ENCODE data around the gene MXD3. TPM values are rescaled to one million over a fixed set of nuclear protein-coding genes. Genes with fewer than 3 reads are reported as not detected.
A peak's percentile ranks its signal among the peaks of the same experiment; 100 is the strongest.
"Not testable (repeated sequence)": the region's sequence is repeated elsewhere in the genome, so short reads cannot be mapped to it uniquely, and the experiment has no call there.

The MXD3 gene
- total RNA-seq, 1 experiment from 2014 or later: 26.4 TPM

DNA sequence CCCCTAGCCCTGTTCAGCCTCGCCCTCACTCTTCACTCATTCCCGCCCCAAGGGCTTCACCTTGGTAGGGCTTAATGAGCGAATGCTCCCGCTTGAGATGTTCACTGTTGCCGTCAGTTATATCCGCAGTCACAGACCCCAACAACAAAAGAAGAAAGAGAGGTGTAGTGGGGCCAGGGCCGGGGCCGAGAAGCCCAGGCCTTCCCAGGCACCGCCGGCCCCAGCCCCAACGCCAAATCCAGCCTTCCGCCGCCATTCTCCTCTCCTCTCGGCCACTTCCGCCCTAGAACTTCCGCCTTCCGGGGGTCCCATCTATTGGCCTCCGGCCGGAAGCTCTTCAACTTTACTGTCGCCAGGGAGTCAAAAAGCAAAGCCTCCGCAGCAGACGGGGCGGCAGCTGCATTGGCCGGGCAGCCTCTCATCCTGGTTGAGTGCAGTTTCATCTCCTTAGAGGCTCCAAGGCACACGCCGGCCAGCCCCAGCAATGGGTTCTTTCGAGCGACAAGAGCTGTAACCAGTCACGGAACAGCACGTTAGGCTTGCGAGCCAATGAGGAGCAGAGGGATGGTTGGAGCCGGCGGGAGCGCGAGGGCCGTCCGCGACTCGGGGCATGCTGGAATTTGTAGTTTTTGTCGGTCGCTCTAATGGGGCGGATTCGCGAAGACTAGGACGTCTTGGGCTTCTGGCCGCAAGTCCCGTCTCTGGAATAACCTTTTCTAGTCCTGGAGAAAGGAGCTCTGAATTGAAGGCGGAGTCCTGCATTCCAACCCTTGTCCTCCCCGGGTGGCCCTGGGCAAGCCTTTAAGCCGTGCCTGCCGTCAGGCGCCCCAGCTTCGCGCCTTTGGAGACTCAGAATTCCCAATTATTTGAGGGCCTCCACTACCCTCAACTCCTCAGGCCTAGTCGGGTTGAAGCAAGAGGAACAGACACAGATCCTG lies 40.0 kb upstream of the MXD3 start, which contains the start of gene LMAN2:
Gene LMAN2, minus strand, starts transcription at position 277 of the 938 bp plus-strand sequence. Its CDS starts 21 bp downstream, at position 256.
- peaks cover 7% of the 10 kb centered on the region for H3K36me3 ChIP-seq (replicated peaks; ENCODE audit: control insufficient read depth, insufficient read depth, low read length)
- H3K4me3 ChIP-seq (ENCODE audit: insufficient read depth, low read depth, low read length): peak within 1 kb of the TSS; percentile 75
- peak; percentile 98 for DNase-seq
- H3K27me3 ChIP-seq (ENCODE audit: control insufficient read depth, insufficient read depth, low read length): no peaks in the 10 kb centered on the region

DNA sequence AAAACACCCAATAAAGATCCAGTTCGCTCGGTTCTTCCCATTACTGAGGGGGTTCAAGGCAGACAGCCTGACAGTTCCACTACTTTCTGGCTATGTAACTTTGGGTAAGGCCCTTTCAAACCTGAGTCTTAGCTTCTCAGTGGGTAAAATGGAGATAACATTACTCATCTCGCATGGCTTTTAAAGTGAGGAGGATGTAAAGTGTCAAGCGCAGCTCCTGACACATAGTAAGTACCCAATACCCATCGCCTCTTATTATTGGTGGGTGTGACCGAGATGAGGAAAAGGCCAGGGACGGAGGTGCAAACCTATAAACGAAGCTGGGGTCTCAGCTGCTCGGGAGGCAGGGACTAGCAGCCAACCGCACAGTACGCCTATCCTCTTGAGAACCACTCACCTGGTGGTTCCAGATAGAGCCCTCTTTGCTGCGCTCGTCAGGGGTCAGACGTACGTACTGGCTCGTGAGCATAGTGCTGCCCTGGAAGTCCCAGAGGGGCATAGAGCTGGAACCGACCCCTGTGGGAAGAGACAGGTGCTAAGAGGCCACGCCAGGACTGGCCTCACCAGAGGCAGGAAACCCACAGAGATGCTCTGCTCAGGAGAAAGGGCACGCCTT lies 39.2 kb upstream of the MXD3 start:
- DNase-seq: no peak
- peaks cover 7% of the 10 kb centered on the region for H3K36me3 ChIP-seq (replicated peaks; ENCODE audit: control insufficient read depth, insufficient read depth, low read length)
- H3K27me3 ChIP-seq (ENCODE audit: control insufficient read depth, insufficient read depth, low read length): no peaks in the 10 kb centered on the region
- H3K4me3 ChIP-seq (ENCODE audit: insufficient read depth, low read depth, low read length): peak overlapping the region; percentile 75

GRCh38 chr5:177349762-177350161 lies 38.1 kb upstream of the MXD3 start:
- Histone ChIP-seq H3K4me3 (ENCODE audit: insufficient read depth, low read depth, low read length) (no peak overlapping the region), H3K36me3 (replicated peaks; ENCODE audit: control insufficient read depth, insufficient read depth, low read length) (peaks cover 7% of the 10 kb centered on the region), H3K27me3 (ENCODE audit: control insufficient read depth, insufficient read depth, low read length) (no peaks in the 10 kb centered on the region)
- DNase-seq: no peak

DNA sequence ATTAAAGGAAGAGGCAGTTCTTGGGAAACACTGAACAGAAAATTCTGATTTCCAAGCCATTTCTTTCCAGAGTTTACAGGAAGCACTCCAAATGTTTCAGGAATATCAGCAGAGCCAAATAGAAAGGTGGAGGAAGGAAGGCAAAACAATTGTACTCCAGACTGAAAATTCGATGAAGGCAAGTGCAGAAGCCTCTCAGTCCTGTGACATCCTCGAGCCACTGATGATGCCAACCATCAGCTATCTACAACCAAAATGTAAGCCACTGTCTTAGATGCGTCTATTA lies 37.6 kb upstream of the MXD3 start:
- no peak for DNase-seq
- H3K36me3 ChIP-seq (replicated peaks; ENCODE audit: control insufficient read depth, insufficient read depth, low read length): peaks cover 7% of the 10 kb centered on the region
- no peak overlapping the region for H3K4me3 ChIP-seq (ENCODE audit: insufficient read depth, low read depth, low read length)
- H3K27me3 ChIP-seq (ENCODE audit: control insufficient read depth, insufficient read depth, low read length): no peaks in the 10 kb centered on the region

GRCh38 chr5:177347699-177348098 lies 36.0 kb upstream of the MXD3 start:
- Histone ChIP-seq H3K4me3 (ENCODE audit: insufficient read depth, low read depth, low read length) (no peak overlapping the region), H3K36me3 (replicated peaks; ENCODE audit: control insufficient read depth, insufficient read depth, low read length) (peaks cover 7% of the 10 kb centered on the region), H3K27me3 (ENCODE audit: control insufficient read depth, insufficient read depth, low read length) (no peaks in the 10 kb centered on the region)
- DNase-seq: no peak

DNA sequence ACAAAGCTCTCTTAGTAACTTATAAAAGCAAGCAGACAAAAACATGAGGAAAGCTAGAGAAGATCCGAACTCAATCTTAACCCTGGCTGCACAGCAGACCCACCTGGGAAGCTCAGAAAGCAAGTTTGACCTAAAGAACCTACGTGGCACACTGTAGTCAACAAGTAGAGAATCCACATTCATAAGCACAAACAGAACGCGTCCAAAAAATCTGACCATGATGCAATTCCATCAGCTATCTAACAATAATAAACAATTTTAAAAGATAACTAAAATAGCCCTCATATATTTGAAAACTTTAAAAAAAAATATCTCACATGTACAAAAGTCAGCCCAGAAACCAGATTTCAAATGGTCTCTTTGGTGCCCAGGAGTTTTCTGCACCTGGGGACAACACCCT lies 35.1 kb upstream of the MXD3 start:
- Histone ChIP-seq H3K27me3 (ENCODE audit: control insufficient read depth, insufficient read depth, low read length) (no peaks in the 10 kb centered on the region), H3K4me3 (ENCODE audit: insufficient read depth, low read depth, low read length) (no peak overlapping the region), H3K36me3 (replicated peaks; ENCODE audit: control insufficient read depth, insufficient read depth, low read length) (peaks cover 7% of the 10 kb centered on the region)
- no peak for DNase-seq

GRCh38 chr5:177344891-177345290 lies 33.2 kb upstream of the MXD3 start:
- Histone ChIP-seq H3K27me3 (ENCODE audit: control insufficient read depth, insufficient read depth, low read length) (no peaks in the 10 kb centered on the region), H3K36me3 (replicated peaks; ENCODE audit: control insufficient read depth, insufficient read depth, low read length) (peaks cover 6% of the 10 kb centered on the region), H3K4me3 (ENCODE audit: insufficient read depth, low read depth, low read length) (no peak overlapping the region)
- no peak for DNase-seq

DNA sequence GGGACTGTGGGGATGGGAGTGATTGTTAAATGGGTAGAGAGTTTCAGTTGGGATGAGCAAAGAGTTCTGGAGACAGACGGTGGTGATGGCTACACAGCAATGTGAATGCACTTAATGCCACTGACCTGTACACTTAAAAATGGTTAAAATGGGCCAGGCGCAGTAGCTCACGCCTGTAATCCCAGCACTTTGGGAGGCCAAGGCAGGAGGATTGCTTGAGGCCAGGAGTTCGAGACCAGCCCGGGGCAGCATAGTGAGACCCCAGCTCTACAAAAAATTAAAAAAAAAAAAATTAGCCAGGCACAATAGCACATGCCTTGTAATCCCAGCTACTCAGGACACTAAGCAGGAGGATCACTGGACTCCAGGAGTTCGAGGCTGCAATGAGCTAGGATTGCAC lies 32.1 kb upstream of the MXD3 start:
- H3K27me3 ChIP-seq (ENCODE audit: control insufficient read depth, insufficient read depth, low read length): no peaks in the 10 kb centered on the region
- no peak for DNase-seq
- no peak overlapping the region for H3K4me3 ChIP-seq (ENCODE audit: insufficient read depth, low read depth, low read length)
- 0 out of 2 replicates have a peak, but pooled peaks cover 1% of the 10 kb centered on the region for H3K36me3 ChIP-seq (replicated peaks; ENCODE audit: control insufficient read depth, insufficient read depth, low read length)

DNA sequence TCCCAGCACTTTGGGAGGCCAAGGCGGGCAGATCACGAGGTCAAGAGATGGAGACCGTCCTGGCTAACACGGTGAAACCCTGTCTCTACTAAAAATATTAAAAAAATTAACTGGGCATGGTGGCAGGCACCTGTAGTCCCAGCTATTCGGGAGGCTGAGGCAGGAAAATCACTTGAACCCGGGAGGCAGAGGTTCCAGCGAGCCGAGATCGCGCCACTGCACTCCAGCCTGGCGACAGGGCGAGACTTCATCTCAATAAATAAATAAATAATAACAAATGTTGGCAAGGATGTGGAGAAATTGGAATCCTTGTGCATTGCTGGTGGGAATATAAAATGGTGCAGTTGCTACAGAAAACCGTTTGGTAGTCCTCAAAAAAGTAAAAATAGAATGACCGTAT lies 31.3 kb upstream of the MXD3 start:
- not testable (repeated sequence) for H3K4me3 ChIP-seq (ENCODE audit: insufficient read depth, low read depth, low read length); H3K36me3 ChIP-seq (replicated peaks; ENCODE audit: control insufficient read depth, insufficient read depth, low read length); DNase-seq; H3K27me3 ChIP-seq (ENCODE audit: control insufficient read depth, insufficient read depth, low read length)

GRCh38 chr5:177339107-177339638 lies 27.5 kb upstream of the MXD3 start:
- Histone ChIP-seq H3K4me3 (ENCODE audit: insufficient read depth, low read depth, low read length) (no peak overlapping the region), H3K36me3 (replicated peaks; ENCODE audit: control insufficient read depth, insufficient read depth, low read length) (peaks cover 15% of the 10 kb centered on the region), H3K27me3 (ENCODE audit: control insufficient read depth, insufficient read depth, low read length) (no peaks in the 10 kb centered on the region)
- DNase-seq: peak; percentile 19

DNA sequence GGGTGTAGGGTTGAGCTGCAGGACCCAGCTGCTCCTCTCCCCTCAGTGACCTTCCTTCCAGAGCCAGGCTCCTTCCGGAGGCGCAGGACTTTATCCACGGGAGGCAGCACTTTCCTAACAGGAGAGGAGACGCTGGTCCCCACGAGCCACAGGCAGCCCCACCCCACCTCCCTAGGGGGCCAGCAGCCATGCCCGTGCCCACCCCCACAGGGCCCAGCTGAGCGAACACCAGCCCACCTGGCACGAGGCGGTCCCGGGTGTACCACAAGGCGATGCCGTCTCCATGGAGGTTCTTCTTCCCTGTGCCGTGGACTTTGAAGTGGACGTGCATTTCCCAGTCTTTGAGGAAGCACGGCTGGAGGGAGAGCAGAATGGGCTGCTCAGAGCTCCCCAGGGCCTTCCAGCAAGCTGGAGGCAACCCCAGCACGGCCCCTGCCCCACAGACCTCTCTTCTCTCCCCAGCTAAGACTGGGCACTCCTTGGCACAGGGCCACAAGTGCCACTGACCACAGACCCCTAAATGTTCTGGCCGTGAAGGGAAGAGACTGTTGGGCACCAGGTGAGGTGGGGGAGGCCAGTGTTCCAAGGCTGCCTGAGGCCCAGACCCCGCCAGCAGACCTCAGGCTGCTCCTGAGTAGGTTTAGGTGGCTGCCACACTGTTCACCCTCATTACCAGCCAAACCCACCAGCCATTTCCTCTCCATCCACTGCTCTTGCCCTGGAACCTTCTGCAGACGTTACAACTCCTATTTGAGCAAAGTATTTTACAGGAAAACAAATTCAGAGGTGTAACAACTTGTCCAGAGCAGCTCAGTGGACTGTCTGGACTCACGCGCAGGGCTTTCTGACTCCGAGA lies 26.8 kb upstream of the MXD3 start:
- no peak for DNase-seq
- Histone ChIP-seq H3K27me3 (ENCODE audit: control insufficient read depth, insufficient read depth, low read length) (no peaks in the 10 kb centered on the region), H3K36me3 (replicated peaks; ENCODE audit: control insufficient read depth, insufficient read depth, low read length) (peaks cover 20% of the 10 kb centered on the region), H3K4me3 (ENCODE audit: insufficient read depth, low read depth, low read length) (no peak overlapping the region)

- no peak for DNase-seq
- Histone ChIP-seq H3K36me3 (replicated peaks; ENCODE audit: control insufficient read depth, insufficient read depth, low read length) (peaks cover 21% of the 10 kb centered on the region), H3K4me3 (ENCODE audit: insufficient read depth, low read depth, low read length) (no peak overlapping the region), H3K27me3 (ENCODE audit: control insufficient read depth, insufficient read depth, low read length) (no peaks in the 10 kb centered on the region)
These were observed 25.2 kb upstream of the MXD3 start for GRCh38 chr5:177336603-177337494.

DNA sequence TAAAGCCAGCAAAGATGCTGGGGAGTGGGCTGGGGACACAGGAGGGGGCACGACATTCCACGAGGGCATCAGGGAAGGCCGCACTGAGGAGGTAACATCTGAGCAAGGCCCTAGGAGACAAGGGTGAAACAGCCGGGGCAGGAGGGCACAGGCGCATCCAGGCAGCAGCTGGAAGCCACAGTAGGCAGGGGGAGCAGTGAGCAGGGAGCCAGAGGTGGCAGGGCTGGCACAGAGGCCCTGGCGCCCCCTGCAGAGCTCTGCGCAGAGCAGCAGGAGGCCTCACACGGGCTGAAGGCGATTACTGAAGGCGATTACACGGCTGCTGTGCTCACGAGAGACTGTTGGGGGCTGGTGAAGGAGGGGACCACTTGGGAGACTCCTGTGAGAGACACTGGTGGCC lies 24.4 kb upstream of the MXD3 start:
- Histone ChIP-seq H3K36me3 (replicated peaks; ENCODE audit: control insufficient read depth, insufficient read depth, low read length) (peaks cover 20% of the 10 kb centered on the region), H3K27me3 (ENCODE audit: control insufficient read depth, insufficient read depth, low read length) (no peaks in the 10 kb centered on the region), H3K4me3 (ENCODE audit: insufficient read depth, low read depth, low read length) (no peak overlapping the region)
- DNase-seq: peak; percentile 64

DNA sequence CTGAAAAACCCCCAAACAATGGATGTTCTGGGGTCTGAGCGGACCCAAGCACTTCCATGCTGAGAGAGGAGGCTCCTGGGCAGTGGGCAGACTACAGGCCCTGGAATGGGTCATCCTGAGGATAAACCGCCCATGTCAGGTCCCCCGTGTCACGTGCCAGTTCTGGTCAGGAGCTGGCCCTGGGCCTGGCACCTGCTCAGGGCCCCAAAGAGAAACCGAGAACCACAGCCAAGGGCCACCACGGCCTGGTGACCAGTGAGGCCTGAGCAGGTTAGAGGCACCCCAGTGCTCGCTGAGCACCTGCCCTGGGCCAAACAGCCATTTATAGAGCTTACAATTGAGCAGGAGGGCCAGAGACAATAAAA lies 24.0 kb upstream of the MXD3 start:
- Histone ChIP-seq H3K36me3 (replicated peaks; ENCODE audit: control insufficient read depth, insufficient read depth, low read length) (peaks cover 20% of the 10 kb centered on the region), H3K4me3 (ENCODE audit: insufficient read depth, low read depth, low read length) (no peak overlapping the region), H3K27me3 (ENCODE audit: control insufficient read depth, insufficient read depth, low read length) (no peaks in the 10 kb centered on the region)
- DNase-seq: no peak
